Measurements from ENCODE around the gene ERFL.
"Not testable (repeated sequence)": the region's sequence is repeated elsewhere in the genome, so short reads cannot be mapped to it uniquely, and the experiment has no call there.

Gene ERFL

GRCh38 chr19:41926763-41927496, 1.3 kb downstream of the ERFL start:
- DNase-seq (ENCODE audit: low spot score) = no peak

GRCh38 chr19:41926028-41926762, 2.1 kb downstream of the ERFL start:
- no peak for DNase-seq (ENCODE audit: low spot score)

- no peak for DNase-seq (ENCODE audit: low spot score)
Observed at GRCh38 chr19:41925208-41926003, 2.8 kb downstream of the ERFL start.

DNA sequence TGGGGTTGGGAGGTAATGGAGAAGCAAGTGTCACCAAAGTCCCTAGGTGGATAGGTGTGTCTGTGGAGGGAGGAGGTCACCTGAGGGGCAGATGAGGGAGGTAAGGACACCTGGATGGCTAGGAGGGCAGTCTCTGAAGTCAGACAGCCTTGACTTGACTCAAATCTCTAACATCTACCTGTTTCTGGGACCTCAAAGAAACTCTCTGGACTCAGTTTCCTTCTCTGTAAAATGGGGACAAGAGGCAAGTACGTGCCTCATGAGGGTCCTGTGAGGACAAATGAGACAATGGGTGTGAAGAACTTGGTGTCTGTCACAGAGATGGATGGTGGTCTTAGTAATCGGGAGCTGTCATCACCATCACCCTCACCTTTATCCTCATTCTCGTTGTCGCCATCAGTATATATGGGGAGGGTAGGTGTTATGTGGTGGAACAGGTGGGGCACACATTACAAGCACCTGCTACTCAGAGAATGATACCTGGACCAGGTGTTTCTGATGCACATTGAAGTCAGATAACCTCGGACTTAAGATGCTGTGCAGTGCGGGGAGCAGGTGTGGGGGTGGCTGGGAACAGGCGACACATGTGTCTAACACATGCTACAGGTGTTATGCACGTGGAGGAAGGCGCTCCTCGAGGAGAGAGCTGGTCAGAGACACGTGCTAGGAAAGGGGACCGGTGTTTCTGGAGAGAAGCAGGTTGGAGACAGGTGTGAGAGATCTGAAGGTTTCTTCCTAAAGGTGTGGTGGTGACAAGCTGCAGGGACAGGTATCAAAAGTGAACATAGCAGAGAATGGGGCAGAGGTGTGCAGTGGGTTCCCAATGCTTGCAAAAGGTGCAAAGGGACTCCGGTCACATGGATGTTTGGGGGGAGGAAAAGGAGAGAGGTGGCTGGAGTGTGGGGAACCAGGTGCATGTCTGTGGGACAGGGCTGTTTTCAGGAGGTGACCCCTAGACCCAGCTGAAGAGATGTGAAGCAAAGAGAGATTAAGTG, 3.8 kb downstream of the ERFL start:
- DNase-seq (ENCODE audit: low spot score) = no peak

DNA sequence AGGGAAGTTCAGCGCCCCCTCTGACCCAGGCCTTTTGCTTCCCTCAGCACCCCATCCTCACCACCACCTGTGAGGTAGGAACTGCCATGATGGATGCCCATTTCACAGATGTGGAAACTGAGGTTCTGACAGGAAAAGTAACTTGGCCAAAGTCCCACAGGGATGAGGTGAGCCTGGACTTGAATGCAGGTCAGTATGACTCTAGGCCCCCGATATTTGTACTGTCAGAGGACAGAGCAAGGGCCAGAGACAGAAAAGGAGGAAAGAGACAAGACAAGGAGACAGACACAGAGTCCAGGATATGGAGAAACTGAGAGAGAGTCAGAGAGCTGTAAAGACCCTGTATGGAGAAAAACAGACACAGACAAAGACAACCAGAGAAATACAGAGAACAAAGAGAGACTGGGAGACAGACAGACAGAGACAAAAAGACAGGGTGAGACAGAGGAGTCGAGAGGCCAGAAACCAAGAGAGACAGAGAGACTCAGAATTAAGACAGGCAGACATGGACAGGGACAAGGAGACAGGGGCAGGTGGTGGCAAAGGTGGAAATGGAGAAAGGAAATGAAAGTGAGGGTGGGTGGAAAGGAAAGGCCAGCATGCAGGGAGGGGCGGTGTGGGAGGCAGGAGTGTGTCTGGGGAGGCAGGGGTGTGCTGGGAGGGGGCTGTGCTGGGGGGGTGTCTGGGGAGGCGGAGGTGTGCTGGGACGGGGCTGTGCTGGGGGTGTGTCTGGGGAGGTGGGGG, 5.0 kb downstream of the ERFL start:
- no peak for DNase-seq (ENCODE audit: low spot score)

- no peak for DNase-seq (ENCODE audit: low spot score)
Observed at GRCh38 chr19:41922585-41922984, 5.7 kb downstream of the ERFL start.

DNA sequence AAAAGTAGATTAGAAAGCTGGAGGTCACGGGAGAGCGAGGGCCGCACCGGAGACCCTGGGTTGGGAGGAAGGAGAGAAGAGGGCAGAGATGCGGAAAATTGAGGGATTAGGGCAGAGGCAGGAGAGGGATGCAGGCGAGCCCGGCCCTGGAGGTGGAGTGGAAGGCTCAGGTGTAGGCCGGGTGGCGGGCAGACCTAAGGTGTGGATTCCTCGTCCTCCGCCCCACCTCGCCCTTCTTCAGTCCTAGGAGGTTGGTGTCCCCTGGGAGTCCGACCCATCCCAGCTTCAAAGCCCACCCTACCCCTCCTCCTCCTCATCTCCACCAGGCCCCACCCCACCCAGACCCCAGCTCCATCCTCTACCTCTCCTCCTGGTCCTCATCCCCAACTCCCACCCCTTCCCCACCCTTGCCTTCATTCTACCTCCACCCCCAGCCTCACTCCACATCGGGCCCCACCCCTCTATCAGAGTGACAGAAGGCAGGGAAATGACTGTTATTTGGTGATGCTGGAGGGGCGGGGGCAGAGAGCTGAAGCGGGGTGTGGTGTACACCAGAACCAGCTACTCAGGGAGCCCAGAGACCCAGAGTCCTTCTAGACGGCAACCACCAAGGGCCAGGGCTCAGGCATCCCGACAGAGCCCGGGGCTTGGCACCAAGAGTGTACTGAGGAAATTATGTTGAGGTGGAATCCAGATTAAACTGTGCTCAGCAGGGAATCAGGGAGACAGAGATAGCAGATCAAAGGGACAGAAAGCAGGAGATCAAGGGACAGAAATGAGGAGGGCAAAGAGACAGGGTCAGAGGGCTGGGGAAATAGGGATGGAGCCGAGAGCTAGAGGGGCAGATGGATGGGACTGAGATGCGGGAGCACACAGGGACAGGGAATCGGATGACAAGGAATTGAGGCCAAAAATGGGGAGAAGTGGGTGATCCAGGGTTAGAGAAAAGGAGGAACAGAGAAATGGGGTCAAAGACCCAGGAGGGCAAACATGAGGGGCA, 6.4 kb downstream of the ERFL start:
- no peak for DNase-seq (ENCODE audit: low spot score)

DNA sequence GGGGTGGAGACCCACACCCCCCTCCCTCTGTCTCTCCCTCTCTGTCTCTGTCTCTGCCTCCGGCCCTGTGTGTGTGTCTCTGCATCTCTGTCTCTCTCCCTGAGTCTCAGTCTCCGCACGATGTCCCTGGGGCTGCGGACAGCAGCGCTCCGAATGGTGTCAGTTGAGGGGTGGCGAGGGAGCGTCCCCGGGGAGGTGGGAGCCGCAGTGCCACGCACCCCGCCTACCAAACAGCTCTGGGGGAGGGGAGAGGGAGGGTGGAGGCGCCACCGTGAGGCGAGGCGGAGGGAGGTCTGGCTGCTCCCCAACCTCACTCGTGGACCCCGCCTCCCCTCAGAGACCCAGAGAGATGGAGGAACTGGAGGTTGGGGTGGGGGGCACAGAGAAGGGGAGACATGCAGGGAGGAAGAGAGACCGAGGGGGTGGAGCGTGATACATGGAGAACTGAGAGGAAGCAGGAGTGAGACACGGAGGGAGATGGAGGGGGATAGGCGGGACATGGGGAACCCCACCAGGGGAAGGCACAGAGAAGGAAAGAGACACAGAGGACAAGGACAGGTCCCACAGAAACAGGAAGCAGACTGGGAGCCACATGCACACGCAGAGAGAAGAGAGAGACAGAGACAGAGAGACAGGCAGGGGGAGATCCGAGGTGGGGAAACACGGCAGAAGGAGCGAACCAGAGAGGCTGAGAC, 7.2 kb downstream of the ERFL start:
- no peak for DNase-seq (ENCODE audit: low spot score)

- no peak for DNase-seq (ENCODE audit: low spot score)
Observed at GRCh38 chr19:41919948-41920712, 8.1 kb downstream of the ERFL start.

DNA sequence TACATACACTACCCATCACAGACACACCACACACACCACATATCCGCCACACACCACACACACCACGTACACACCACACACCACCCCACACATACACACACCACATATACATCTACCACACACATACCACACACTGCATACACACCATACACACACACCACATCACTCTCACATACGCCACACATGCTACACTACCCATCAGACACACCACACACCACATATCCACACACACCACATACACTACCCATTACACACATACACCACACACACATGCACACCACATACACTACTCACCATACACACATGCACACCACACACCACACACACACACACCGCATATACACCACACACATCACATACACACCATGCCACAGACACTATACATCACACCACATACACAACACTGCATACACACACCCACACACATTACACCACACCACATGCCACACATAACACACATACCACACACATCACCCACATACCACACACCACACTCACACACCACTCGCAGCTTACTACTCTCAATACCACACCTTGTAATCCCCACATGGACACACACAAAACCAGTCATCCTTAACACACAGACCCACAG, 9.5 kb downstream of the ERFL start:
- no peak for DNase-seq (ENCODE audit: low spot score)

- no peak for DNase-seq (ENCODE audit: low spot score)
Observed at GRCh38 chr19:41918095-41918494, 10.2 kb downstream of the ERFL start.

- DNase-seq (ENCODE audit: low spot score) = no peak
Observed at GRCh38 chr19:41917676-41918075, 10.6 kb downstream of the ERFL start.

DNA sequence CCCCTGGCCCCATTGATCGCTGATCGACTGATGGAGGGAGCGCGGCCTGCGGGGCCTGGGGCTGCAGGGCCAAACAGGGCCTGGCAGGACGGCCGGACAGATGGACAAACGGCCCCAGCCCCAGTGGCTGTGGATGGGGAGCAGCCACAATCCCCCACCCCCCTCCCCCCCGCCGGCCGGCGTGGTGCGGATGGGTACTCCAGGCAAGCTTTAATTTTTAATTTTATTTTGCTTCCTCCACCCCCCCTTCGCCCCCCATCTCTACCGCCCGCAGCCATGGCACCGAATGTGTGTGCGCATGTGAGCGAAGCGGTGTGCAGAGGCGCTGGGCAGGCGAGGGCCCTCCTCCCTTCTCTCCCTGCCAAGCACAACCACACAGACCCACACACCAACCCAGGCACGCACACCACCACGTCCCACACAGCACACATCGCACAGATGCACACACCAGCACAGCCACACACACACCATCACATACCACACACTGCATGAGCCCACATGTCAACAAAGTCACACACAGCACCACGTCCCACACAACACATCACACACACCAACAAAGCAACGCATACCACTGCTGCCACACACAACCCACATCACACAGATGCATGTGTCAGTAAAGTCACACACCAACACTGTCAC, 12.4 kb downstream of the ERFL start:
- DNase-seq (ENCODE audit: low spot score) = no peak

GRCh38 chr19:41915021-41915775, 13.1 kb downstream of the ERFL start:
- DNase-seq (ENCODE audit: low spot score) = no peak

GRCh38 chr19:41914424-41914834, 13.8 kb downstream of the ERFL start:
- DNase-seq (ENCODE audit: low spot score) = not testable (repeated sequence)

Measured in globus pallidus (tissue), 1 donor.